IPS-NIHi7 (cell line): ENCODE results near the gene BAIAP2L2.

Experiments used
- DNase-seq: peaks from one replicate; pipeline ENCODE4 v3.0.0; 2012; ENCODE audit warnings: mixed read lengths; ENCODE audit errors: extremely low spot score

The BAIAP2L2 gene

DNA sequence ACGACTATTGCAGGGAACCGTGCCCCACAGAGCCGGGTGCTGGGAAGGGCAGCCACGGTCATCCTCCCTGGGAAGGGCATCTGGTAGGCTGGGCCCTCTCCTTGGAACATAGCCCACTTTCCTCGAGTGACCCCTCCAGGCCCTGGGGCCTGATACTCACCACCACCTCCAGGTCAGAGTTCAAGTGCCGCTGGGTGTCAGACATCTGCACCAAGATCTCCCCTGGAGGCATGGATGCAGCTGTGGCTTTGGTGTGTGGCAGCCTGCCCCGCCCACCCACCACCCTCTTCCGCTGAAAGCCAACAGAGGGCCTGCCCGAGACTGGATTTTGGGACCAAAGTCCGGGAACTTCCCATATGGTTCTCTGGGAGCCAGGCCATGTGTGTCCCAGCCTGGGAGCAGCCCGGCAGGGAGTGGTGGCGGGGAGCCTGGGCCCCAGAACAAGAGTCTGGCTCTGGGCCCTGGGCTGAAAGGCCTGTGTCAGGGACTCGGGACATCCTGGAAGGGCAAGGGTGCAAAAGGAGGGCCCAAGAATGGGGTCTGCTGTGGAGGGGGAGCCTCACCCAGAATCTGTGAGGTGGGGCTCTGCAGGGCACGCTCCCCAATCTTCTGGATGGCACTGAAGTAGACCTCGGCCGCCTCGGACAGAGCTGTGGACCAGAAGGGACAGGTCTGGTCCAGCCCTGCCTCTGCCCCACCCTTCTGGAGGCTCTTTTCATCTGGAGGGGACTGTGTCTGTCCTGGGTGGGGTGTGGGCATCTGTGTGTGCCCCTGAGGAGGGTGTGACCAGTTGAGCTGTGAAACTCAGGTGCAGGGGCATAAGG, 2.6 kb downstream of the BAIAP2L2 start:
- no peak for DNase-seq

DNA sequence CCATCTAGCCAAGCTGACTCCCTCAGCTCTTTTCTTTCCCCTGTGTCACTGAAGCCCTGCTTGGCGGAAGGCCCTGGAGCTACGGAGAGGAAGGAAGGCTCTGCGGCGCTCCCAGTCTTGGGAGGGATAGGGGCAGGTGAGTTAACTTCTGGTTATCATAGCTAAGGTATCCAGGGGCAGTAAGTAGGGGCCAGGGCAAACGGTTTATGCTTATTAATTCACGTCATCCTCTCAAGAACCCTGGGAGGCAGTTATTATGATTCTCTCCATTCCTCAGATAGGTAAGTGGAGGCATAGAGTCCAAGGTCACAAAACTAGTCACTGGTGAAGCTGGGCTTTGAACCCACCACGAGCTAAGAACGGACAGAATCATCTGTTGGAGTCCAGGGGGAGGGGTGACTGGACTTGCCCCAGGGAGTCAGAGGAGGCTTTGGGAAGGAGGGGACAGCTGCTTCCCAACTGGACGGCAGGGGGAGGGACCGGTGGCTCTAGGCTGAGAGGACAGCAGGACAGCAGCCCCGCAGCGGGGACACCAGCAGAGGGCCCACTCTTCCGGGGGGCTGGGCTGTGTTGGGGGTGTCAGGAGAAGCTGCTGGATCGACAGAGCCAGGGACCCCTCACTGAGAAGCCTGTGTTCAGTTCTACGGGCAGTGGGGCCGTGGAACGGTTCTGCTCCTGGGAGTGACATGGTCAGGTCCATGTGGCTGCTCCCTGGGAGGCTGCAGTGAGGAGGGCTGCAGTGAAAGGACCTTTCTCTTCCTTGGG, 3.5 kb downstream of the BAIAP2L2 start:
- DNase-seq: no peak

DNA sequence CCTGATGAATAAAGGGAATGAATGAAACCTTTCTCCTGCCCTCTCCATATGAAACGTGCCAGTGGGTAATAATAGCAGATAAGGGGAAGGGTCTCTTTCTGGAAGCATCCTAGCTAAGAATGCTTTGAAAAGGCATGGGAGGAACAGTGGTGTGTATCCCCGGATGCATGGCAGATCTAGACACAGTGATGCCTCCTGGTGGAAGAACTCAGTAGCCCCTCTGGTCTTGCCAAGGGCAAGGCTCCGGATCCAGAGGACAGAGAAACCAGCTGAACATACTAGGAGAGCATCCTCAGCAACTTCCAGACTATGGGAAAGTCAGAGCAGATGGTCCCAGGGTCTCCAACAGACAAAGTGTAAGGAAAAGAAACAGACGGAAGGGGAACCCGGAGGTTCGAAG, 6.4 kb downstream of the BAIAP2L2 start:
- peak; percentile 75 for DNase-seq

DNA sequence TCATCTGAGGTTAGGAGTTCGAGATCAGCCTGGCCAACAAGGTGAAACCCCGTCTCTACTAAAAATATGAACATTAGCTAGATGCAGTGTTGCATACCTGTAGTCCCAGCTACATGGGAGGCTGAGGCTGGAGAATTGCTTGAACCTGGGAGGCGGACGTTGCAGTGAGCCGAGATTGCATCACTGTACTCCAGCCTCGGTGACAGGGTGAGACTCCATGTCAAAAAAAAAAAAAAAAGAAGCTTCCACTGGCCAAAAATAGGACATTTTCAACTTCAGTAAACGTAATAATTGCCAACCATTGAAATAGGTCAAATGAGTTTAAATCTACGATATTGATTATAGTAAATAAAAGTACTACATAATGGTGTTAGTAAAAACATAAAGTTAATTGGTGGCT, 6.8 kb downstream of the BAIAP2L2 start:
- no peak for DNase-seq

DNA sequence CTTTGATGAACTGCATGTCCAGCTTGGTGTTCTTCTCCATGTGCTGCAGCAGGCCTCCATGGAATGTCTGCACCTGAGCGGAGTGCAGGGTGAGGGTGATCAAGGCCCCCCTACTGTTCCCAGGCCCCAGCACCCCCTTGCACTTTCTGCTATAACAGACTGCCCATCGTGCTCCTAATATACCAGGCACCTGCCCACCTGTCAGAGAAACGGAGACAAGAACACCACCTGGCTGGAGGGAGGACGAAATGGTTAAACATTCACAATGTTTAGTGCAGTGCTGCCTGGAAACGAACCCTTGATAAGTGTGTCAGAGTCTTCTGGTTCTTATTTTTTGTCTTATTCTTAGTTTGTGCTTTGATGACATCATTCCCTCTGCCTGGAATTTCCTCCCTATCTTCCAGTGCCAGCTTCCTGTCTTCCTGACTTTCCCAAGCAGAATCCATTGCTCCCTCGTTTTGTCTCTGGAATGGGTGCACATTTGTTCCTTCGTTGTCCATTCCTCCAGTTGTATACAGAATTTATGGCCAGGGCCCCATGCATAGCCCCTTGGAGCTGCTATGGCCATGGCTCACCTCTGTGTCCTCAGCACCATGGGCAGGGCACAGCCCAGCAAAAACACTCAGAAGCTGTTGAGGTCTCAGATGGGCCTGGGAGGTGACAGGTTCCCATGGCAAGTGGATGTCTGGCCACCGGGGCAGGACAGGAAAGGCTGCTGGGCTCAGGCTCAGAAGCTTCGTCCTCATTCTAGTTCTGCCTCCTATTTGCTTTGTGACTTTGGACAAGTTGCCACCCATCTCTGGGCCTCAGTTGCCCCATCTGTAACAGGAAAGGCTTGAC, 11.9 kb downstream of the BAIAP2L2 start:
- no peak for DNase-seq

DNA sequence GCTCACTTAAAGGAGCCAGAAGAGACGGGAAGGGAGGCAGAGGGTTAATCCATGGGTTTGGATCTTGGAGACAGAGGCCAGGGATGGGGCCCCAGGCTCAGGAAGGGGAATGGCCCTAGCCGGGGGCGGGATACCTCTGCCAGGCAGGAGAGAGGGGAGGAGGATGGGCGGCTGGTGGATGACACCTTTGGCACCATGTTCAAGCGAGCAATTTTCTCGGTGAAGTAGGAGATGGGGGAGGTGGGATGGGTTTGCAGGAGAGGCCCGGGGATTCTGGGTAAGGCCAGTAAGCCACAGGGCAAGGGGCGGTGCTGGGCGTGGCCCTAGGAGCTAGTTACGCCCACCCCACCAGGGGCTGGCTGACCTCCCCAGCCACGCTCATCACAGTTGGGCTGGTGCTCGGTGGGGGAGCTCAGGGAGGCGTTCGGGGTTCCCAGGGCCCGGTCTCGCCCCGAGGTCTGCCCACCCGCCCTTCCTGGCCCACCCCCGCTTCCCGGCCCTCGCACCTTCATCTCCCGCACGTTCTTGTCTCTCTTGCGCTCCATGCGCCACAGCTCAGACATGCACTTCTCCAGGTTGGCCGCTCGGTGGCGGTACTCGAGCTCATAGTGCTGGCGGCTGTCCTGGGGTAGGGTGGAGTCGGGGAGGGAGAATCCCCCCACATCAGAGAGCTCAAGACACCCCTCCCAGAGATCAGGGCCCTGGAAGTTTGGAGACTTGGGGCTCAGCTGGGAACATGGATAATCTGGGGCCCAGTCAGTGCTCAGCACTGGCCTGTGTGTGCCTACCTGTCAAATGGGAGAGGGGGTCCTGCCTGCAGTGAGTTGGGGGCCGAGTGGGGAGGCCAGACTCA, 12.7 kb downstream of the BAIAP2L2 start:
- peak; percentile 92 for DNase-seq

DNA sequence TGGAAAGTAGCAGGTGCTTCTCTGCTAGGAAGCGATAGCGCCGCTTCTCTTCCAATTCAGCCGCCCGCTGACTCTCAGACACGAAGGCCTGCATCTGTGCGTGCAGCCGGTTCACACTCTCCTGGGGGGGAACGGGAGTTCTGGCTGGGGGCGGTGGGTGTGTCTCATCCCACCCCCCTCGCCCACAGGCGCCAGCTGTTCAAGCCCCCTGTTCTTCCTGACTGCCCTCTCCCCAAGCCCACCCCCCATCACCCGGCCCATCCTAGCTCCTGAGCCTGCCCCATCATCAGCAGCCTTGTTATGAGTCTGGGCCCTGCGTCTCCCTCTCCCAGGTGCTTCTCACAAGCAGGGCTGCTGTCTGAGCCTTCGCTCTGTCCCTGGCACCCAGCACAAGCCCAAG, 13.4 kb downstream of the BAIAP2L2 start:
- no peak for DNase-seq

DNA sequence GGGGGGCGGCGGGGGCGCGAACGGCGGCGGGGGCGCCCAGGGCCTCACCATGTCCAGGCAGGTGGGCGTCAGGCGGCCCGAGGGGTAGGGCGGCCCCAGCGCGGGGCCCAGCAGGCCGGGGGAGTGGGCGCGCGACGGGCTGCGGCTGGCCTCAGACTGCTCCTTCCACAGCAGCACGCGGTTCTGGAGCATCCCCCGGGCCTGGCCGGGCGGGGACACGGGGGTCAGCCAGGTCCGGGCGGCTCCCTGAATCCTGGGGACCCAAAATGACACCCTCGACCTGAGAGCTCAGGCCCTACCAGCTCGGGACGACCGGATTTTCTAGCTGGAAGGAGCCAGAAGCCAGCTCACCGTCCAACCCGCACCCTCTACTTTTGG, 21.0 kb downstream of the BAIAP2L2 start:
- no peak for DNase-seq

DNA sequence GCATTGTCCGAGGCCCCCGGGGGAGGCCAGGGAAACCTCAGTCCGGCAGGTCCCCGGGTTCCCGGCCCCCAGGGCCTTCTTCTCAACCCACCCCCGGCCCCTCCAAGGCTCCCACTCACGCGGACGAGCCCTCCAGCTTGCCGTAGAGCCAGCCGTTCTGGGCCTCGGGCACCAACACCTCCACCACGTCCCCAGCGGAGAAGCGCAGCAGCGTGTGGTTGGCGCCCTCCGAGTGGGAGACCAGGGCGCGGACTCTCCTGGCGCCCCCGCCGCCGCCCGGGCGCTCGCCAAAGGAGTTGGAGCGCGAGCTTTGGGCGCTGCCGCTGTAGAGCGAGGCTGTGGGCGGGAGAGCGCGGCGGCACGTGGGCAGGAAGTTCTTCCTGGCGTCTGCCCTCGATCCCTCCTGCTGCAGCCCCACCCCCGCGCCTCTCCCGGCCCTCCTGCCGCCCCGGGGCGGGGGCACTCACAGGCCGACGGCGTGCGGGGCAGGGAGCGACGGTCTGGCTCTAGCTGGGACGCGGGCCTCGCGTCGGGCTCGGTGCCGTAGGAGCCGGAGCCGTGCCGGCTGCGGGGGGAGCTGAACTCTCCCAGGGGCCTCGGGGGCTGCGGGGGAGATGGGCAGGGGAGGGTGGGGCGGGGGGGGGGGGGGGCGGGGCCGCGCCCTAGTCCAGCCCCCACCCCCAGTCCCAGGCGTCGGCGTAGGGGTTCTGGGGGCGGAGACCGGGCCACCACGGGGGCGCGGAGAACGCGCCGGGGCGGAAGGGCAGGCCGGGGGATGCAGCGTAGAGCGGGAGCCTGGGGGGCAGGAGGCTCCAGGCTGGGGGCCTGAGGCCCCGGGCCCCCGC, 21.6 kb downstream of the BAIAP2L2 start:
- DNase-seq: no peak

DNA sequence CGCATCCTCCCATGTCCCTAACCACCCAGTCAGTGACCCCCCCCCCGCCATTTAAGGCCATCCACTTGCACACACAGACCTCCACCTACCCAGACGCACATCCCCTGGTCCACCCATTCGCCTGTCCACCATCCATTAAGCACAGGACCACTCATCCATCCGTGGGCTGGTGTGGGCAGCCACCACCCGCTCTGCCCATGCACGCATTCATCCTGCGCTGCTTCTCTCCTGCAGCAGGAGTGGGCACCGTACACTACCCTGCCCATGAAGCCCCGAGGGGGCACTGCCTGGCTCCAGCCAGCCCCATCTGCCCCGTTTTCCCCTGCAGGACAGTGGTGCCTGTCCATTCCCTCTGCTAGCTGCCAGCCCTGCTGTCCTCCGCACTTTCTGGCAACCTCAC, 22.6 kb downstream of the BAIAP2L2 start:
- DNase-seq: no peak

DNA sequence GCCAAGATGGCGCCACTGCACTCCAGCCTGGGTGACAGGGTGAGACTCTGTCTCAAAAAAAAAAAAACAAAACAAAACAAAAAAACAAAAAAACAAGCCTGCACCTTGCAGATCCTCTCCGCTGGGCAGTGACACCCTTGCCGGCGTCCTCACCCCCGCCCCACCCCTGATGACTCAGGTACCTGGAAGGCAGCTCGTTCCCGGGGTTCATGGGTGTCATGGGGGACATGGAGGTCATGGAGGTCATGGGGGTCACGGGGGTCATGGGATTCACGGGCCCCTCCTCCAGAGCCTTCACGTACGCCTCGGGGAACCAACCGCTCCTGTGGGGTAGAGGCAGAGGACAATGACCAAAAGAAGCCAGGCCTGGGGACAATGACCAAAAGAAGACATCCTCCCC, 23.5 kb downstream of the BAIAP2L2 start:
- DNase-seq: no peak

DNA sequence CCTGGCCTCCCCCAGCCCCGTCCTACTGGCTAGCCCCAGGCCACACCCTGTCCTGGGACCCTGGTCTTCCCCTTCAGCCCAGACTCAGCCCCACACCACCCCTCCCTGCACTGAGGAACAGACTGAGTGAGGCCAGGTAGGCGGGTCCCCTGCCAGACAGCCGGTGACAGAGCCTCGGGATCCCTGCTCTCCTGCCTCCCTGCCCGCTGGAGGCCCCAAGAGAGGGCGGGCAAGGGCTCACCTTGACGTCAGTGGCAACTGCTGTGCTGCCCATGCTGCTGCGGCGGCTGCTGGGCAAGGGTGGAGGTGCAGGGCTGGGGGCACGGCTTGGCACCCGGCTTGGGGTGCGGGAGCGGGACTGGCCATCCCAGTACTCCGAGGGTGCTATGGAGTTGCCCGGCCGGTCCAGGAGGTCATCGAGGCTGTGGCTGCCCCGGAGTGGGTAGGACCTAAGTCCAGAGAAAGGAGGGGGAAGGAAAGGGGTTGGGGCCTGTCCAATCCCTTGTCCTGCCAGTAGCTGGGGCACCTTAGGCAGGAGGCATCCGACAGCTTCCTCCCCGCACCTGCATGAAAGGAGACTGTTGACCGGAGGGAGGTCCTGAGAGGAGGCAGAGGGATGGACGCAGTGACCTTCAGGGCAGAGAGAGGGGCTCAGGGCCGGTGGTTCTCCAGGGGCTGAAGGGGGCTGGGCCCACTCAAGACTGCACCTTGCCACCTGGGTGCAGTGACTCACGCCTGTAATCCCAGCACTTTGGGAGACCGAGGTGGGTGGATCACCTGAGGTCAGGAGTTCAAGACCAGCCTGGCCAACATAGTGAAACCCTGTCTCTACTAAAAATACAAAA, 24.3 kb downstream of the BAIAP2L2 start:
- DNase-seq: peak; percentile 32

DNA sequence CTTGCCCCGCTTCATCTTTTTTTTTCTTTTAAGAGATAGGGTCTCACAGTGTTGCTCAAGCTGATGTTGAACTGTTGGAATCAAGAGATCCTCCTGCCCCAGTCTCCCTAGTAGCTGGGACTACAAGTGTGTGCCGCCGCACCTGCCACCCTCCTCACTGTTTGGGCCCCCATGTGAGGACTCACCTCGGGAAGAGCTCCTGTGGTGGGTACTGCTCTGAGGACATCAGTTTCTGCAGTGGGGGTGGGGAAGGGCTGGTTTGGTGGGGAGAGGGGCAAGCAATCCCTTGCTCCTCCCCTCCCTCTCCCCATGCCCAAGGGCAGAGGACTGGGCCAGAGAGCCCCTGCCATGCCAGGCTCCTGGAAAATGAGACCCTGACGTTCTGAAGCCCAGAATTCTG, 25.0 kb downstream of the BAIAP2L2 start:
- no peak for DNase-seq

DNA sequence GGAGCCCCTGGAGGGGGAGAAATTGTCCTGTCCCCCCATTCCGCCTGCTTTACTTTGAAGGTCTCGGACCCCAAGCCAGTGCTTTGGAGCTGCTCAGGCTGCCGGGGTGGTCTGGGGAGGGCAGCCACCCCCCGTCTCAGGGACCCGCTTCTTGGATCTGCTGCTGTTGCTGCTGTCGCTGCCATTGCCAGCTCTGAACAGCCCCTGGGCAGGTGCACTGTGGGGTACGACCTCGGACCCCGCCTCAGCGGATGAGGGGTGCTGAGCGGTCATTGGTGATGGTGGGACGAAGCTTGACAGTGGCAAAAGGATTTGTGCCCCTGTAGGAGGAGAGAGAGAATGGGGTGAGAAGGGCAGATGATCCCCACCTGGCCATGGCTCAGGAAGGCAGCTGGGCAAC, 25.4 kb downstream of the BAIAP2L2 start:
- no peak for DNase-seq

DNA sequence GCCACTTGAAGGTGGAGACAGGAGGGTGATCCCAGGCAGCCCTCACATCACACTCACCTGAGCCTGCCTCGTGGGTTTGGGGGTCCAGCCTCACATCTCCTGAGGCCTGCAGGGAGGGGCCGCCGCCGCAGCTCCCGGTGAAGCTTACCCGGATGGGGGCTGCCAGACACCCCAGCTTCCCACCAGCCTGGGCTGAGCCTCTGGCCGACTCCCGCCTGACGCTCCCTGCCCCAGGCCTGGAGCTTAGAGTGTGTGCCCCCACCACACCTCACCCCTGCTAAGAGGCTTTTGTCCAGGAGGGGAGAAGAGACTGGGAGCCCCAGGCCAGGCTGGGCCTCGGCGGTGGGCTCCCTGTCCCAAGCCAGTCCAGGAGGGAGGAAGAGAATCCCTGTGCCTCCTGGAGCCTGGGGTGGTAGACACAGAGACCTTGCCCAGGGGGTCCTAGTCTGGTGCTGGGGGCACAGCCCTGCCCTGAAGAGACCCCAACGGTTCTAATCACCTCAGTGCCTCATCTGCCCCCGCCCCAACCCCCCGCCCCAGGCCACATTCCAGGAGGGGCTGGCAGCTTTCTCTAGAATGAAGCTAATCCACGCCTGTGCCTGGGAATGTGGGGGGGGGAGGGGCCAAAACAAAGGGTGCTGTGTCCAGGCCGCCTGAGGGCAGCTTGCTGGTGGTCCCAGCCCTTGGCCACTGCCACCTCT, 26.4 kb downstream of the BAIAP2L2 start, which contains the start of gene SLC16A8:
Gene SLC16A8 (minus strand): TSS at position 254 of the 701 bp plus-strand sequence. CDS start 1,311 bp downstream, outside the sequence.
- no peak for DNase-seq

DNA sequence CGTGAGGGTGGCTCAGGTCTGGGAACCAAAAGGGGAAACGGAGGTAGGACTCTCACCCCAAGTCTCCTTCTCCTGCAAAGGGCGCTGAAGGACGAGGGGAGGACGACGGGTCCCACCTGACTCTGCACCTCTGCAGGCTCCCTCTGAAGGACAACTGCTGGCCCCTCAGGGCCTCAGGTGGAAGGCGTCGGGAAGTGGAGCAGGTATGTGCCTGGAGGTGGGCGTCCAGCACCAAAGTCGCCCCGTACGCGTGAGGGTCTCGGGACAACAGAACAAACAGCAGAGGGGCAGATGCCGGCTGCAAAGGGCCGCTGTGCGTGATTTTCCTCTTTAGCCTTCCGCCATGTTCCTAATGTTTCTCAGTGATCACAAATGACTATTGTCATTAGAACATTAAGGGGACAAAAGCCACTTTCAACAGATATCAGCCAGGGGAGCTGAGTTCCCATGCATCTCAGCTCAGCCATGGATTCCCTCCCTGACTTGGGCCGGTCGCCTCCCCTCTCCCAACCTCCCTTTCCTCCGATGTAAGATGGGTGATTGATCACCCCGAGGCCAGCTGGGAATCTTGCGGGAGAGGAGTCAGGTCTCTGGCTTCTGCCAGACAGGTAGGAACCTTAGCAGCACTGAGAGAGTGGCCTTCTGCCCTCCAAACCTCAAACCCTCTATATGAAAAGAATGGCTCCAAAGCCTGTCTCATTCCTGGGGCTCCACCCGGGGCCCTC, 27.3 kb downstream of the BAIAP2L2 start:
- no peak for DNase-seq

DNA sequence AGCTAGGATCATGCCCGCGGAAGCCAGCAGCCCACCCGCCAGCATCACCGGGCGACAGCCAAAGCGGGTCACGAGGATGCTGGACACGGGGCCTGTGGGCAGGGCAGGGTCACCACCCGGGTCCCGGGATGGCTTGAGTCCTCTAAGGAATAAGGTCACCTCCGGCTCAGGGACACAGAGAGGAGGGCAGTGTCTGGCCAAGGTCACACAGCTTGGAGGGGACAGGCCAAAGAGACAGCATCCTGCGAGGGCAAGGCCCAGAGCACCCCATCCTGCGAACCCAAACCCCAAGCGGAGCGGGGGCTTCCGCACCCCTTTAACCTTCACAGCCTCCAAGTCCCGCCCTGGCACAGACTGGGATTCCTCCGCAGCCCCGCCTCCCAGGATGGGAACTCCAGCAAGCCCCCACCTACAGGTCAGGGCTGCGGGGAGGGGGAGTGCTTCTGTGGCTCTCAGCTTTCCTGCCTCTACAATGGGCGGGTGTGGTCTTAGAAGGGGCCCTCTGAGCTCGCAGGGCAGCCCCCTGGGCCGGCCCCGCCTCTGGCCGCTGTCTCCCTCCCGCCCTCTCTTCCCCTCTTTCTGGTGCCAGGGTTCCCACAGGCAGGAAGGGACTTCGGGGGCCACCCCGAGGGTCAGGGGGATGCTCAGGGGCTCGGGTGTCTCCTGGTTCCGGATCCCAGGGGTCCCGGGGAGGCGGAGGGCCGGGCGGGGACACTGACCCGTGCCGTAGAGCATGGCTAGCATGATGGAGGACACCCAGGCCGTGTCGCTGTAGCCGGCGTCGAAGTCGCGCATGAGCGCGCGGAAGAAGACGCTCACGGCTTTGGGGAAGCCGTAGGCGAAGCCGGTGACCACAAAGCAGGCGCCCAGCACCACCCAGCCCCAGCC, 28.3 kb downstream of the BAIAP2L2 start:
- DNase-seq: no peak
